Measurements from ENCODE around the gene MASP1.
"Not testable (repeated sequence)": the region's sequence is repeated elsewhere in the genome, so short reads cannot be mapped to it uniquely, and the experiment has no call there.

The MASP1 gene

GRCh38 chr3:187255314-187255713, 36.2 kb downstream of the MASP1 start:
- TF ChIP-seq CTCF (IDR thresholded peaks at IDR 0.05; ENCODE audit: low read depth, low read length, missing control alignments), result no peak
- H3K4me3 ChIP-seq (replicated peaks; ENCODE audit: low read depth, low read length), result no peak overlapping the region
- DNase-seq (ENCODE audit: extremely low read depth, low read depth), result no peak

- no peak for TF ChIP-seq CTCF (IDR thresholded peaks at IDR 0.05; ENCODE audit: low read depth, low read length, missing control alignments)
- no peak for DNase-seq (ENCODE audit: extremely low read depth, low read depth)
- no peak overlapping the region for H3K4me3 ChIP-seq (replicated peaks; ENCODE audit: low read depth, low read length)
Observed at GRCh38 chr3:187252311-187252710, 39.2 kb downstream of the MASP1 start.

- TF ChIP-seq CTCF (IDR thresholded peaks at IDR 0.05; ENCODE audit: low read depth, low read length, missing control alignments), result no peak
- no peak overlapping the region for H3K4me3 ChIP-seq (replicated peaks; ENCODE audit: low read depth, low read length)
- no peak for DNase-seq (ENCODE audit: extremely low read depth, low read depth)
Observed at GRCh38 chr3:187251599-187251998, 39.9 kb downstream of the MASP1 start.

GRCh38 chr3:187247398-187247797, 44.1 kb downstream of the MASP1 start:
- H3K4me3 ChIP-seq (replicated peaks; ENCODE audit: low read depth, low read length), result no peak overlapping the region
- DNase-seq (ENCODE audit: extremely low read depth, low read depth), result no peak
- no peak for TF ChIP-seq CTCF (IDR thresholded peaks at IDR 0.05; ENCODE audit: low read depth, low read length, missing control alignments)

GRCh38 chr3:187243933-187244524, 47.5 kb downstream of the MASP1 start:
- TF ChIP-seq CTCF (IDR thresholded peaks at IDR 0.05; ENCODE audit: low read depth, low read length, missing control alignments), result no peak
- DNase-seq (ENCODE audit: extremely low read depth, low read depth), result no peak
- H3K4me3 ChIP-seq (replicated peaks; ENCODE audit: low read depth, low read length), result no peak overlapping the region

GRCh38 chr3:187242900-187243299, 48.6 kb downstream of the MASP1 start:
- no peak overlapping the region for H3K4me3 ChIP-seq (replicated peaks; ENCODE audit: low read depth, low read length)
- DNase-seq (ENCODE audit: extremely low read depth, low read depth), result no peak
- TF ChIP-seq CTCF (IDR thresholded peaks at IDR 0.05; ENCODE audit: low read depth, low read length, missing control alignments), result no peak

GRCh38 chr3:187242435-187242834, 49.1 kb downstream of the MASP1 start:
- DNase-seq (ENCODE audit: extremely low read depth, low read depth), result no peak
- TF ChIP-seq CTCF (IDR thresholded peaks at IDR 0.05; ENCODE audit: low read depth, low read length, missing control alignments), result no peak

GRCh38 chr3:187238835-187239234, 52.7 kb downstream of the MASP1 start:
- DNase-seq (ENCODE audit: extremely low read depth, low read depth); H3K4me3 ChIP-seq (replicated peaks; ENCODE audit: low read depth, low read length): not testable (repeated sequence)

More at GRCh38 chr3:187242435-187242834, 49.1 kb downstream of the MASP1 start:
- H3K4me3 ChIP-seq (replicated peaks; ENCODE audit: low read depth, low read length), result no peak overlapping the region

All from HFF-Myc (cell line).